Measurements from ENCODE around the gene RAB7A. TPM values are rescaled to one million over a fixed set of nuclear protein-coding genes. Genes with fewer than 3 reads are reported as not detected.

The RAB7A gene
- total RNA-seq, 1 donor from 2014 or later, result 278 TPM

GRCh38 chr3:128835096-128835495, 109.1 kb downstream of the RAB7A start:
- no peaks in the 10 kb centered on the region for H3K9me3 ChIP-seq
- no peaks in the 10 kb centered on the region for H3K36me3 ChIP-seq
- H3K4me3 ChIP-seq, result no peak overlapping the region
- no peak for TF ChIP-seq CTCF (IDR thresholded peaks at IDR 0.05)
- H3K27ac ChIP-seq, result no peak overlapping the region
- no peaks in the 10 kb centered on the region for H3K4me1 ChIP-seq
- no peaks in the 10 kb centered on the region for H3K27me3 ChIP-seq (ENCODE audit: low read depth)
- ATAC-seq, result no peak
- no peak for DNase-seq
- intact Hi-C loops (cut with DNase I), result no loop called here

GRCh38 chr3:128841926-128842920, 116.2 kb downstream of the RAB7A start:
- no peak for DNase-seq
- no peaks in the 10 kb centered on the region for H3K36me3 ChIP-seq
- intact Hi-C loops (cut with DNase I), result no loop called here
- H3K4me3 ChIP-seq, result no peak overlapping the region
- H3K27ac ChIP-seq, result no peak overlapping the region
- H3K9me3 ChIP-seq, result no peaks in the 10 kb centered on the region
- ATAC-seq, result no peak
- peaks cover 9% of the 10 kb centered on the region for H3K4me1 ChIP-seq
- no peak for TF ChIP-seq CTCF (IDR thresholded peaks at IDR 0.05)
- H3K27me3 ChIP-seq (ENCODE audit: low read depth), result no peaks in the 10 kb centered on the region

GRCh38 chr3:128844502-128844901, 118.5 kb downstream of the RAB7A start:
- no peak for ATAC-seq
- DNase-seq, result no peak
- no peak for TF ChIP-seq CTCF (IDR thresholded peaks at IDR 0.05)
- Histone ChIP-seq H3K27ac (no peak overlapping the region), H3K27me3 (ENCODE audit: low read depth) (no peaks in the 10 kb centered on the region), H3K4me3 (no peak overlapping the region), H3K36me3 (no peaks in the 10 kb centered on the region), H3K9me3 (no peaks in the 10 kb centered on the region), H3K4me1 (peaks cover 9% of the 10 kb centered on the region)
- intact Hi-C loops (cut with DNase I), result no loop called here

- Histone ChIP-seq H3K9me3 (no peaks in the 10 kb centered on the region), H3K27me3 (ENCODE audit: low read depth) (no peaks in the 10 kb centered on the region), H3K4me1 (peaks cover 9% of the 10 kb centered on the region), H3K36me3 (no peaks in the 10 kb centered on the region), H3K4me3 (peak overlapping the region; percentile 62), H3K27ac (peak overlapping the region; percentile 71)
- intact Hi-C loops (cut with DNase I), result no loop called here
- ATAC-seq (no peak), DNase-seq (no peak)
- TF ChIP-seq CTCF (IDR thresholded peaks at IDR 0.05), result no peak
Observed at GRCh38 chr3:128845119-128845777, 119.3 kb downstream of the RAB7A start.

- peaks cover 9% of the 10 kb centered on the region for H3K4me1 ChIP-seq
- no peaks in the 10 kb centered on the region for H3K9me3 ChIP-seq
- no peaks in the 10 kb centered on the region for H3K36me3 ChIP-seq
- TF ChIP-seq CTCF (IDR thresholded peaks at IDR 0.05), result peak; percentile 66
- ATAC-seq (peak; percentile 92 to 96), DNase-seq (peak; percentile 92)
- intact Hi-C loops (cut with DNase I), result no loop called here
- peak overlapping the region; percentile 62 for H3K4me3 ChIP-seq
- no peaks in the 10 kb centered on the region for H3K27me3 ChIP-seq (ENCODE audit: low read depth)
- H3K27ac ChIP-seq, result peak overlapping the region; percentile 71
Observed at GRCh38 chr3:128845778-128846485, 119.9 kb downstream of the RAB7A start.

All from lower lobe of right lung (tissue), 2 donors.